ENCODE data around the gene CSH1.
"Not testable (repeated sequence)": the region's sequence is repeated elsewhere in the genome, so short reads cannot be mapped to it uniquely, and the experiment has no call there.

GRCh38 chr17:63894021-63894420 lies 2.4 kb downstream of the CSH1 start:
- TF ChIP-seq CTCF, REST (tag by site-specific recombination; IDR thresholded peaks at IDR 0.05): not testable (repeated sequence)

Measured in HEK293 (cell line).